Lower leg skin (tissue), 4 donors: ENCODE data around the gene TYROBP. TPM values are rescaled to one million over a fixed set of nuclear protein-coding genes. Genes with fewer than 3 reads are reported as not detected.
A peak's percentile ranks its signal among the peaks of the same experiment; 100 is the strongest.

Experiments
- DNase-seq, 2 donors: peaks; one replicate each; pipeline ENCODE4 v3.0.0-alpha.2; 2019; ENCODE audit warnings: low spot score in 2 of 2
- H3K4me3 ChIP-seq: fragments of 200-600 bp; sonication (generic); 2 replicates; pipeline ENCODE4 v1.5.1; 2017; ENCODE audit warnings: mild to moderate bottlenecking, low read depth; ENCODE audit not compliant: poor library complexity, severe bottlenecking
- CTCF ChIP-seq, 3 donors: fragments of 450-650 bp; IDR thresholded peaks; one replicate each; pipeline ENCODE4 v1.5.1; 2016; ENCODE audit warnings: antibody characterized with exemption in 3 of 3, mild to moderate bottlenecking in 3 of 3, moderate library complexity in 2 of 3
- POLR2A ChIP-seq, 2 donors: fragments of 450-650 bp; IDR thresholded peaks; one replicate each; pipeline ENCODE4 v1.6.1; 2016 to 2017; ENCODE audit warnings: antibody characterized with exemption in 2 of 2, mild to moderate bottlenecking in 1 of 2, moderate library complexity in 1 of 2
- WGBS, 2 donors: methylation state at CpG; one replicate each; pipeline ENCODE4 v1.1.5; 2018; 5-methylcytosine and 5-hydroxymethylcytosine counted together
- intact Hi-C: fragments of 100-400 bp; cut with DNase I; formaldehyde crosslinking; loops from one replicate; pipeline ENCODE4 v1.15.0; 2023; ENCODE audit warnings: low total_unique reads
- total RNA-seq, 4 donors: library from RNA; depleted of rRNA; stranded (reverse); fragments of >200 nt; gene quantifications; one replicate each; pipeline ENCODE4 v1.1.0, GENCODE V29; 2016

TYROBP gene
- total RNA-seq, 4 donors from 2014 or later: 25.7 to 29.9 (median 28.4) TPM

- H3K4me3 ChIP-seq: peak within 1 kb of the TSS; percentile 62
- DNase-seq: peak; percentile 35 to 92
- 0 to 3% methylated on average over 28 to 35 of the region's 68 CpGs for WGBS, 2 donors
- intact Hi-C loops: loop anchor here (10.0 kb wide), 1 partner anchor 241 kb away; no protein-coding TSS in a partner anchor
- TF ChIP-seq CTCF (IDR thresholded peaks at IDR 0.05): no peak
- TF ChIP-seq POLR2A (IDR thresholded peaks at IDR 0.05): no peak
Observed at GRCh38 chr19:35935911-35936737, 28.0 kb upstream of the TYROBP start, which contains the start of gene LRFN3. Gene LRFN3 (plus strand): TSS chr19:35936374. CDS start chr19:35939426, 3,052 bp downstream.

- intact Hi-C loops: loop anchor here (5.0 to 10.0 kb wide), 3 partner anchors 35 to 238 kb away; no protein-coding TSS in a partner anchor
- TF ChIP-seq POLR2A (IDR thresholded peaks at IDR 0.05) (no peak), CTCF (IDR thresholded peaks at IDR 0.05) (no peak)
- no peak for DNase-seq
- WGBS, 2 donors: 48 to 62% methylated on average over 7 of the region's 7 CpGs
- no peak overlapping the region for H3K4me3 ChIP-seq
Observed at GRCh38 chr19:35932291-35932936, 24.3 kb upstream of the TYROBP start.

- DNase-seq: no peak
- TF ChIP-seq POLR2A (IDR thresholded peaks at IDR 0.05): no peak
- no peak for TF ChIP-seq CTCF (IDR thresholded peaks at IDR 0.05)
- intact Hi-C loops: loop anchor here (5.0 to 10.0 kb wide), 3 partner anchors 35 to 237 kb away; no protein-coding TSS in a partner anchor
- 4% methylated on average over 9 of the region's 9 CpGs for WGBS, 2 donors
- H3K4me3 ChIP-seq: no peak overlapping the region
Observed at GRCh38 chr19:35931874-35932202, 23.7 kb upstream of the TYROBP start.

GRCh38 chr19:35931161-35931873, 23.2 kb upstream of the TYROBP start:
- no peak overlapping the region for H3K4me3 ChIP-seq
- WGBS, 2 donors: 1 to 2% methylated on average over 22 to 27 of the region's 47 CpGs
- intact Hi-C loops: loop anchor here (5.0 to 10.0 kb wide), 3 partner anchors 34 to 237 kb away; no protein-coding TSS in a partner anchor
- TF ChIP-seq CTCF (IDR thresholded peaks at IDR 0.05) (peak in 1 of 3 donors; percentile 97), POLR2A (IDR thresholded peaks at IDR 0.05) (peak in 1 of 2 donors; percentile 26)
- peak; percentile 99 to 100 for DNase-seq

GRCh38 chr19:35929876-35930275, 21.8 kb upstream of the TYROBP start:
- WGBS, 2 donors: 65 to 67% methylated on average over 2 of the region's 2 CpGs
- DNase-seq: no peak
- H3K4me3 ChIP-seq: no peak overlapping the region
- intact Hi-C loops: loop anchor here (5.0 to 10.0 kb wide), 3 partner anchors 33 to 235 kb away; no protein-coding TSS in a partner anchor
- TF ChIP-seq POLR2A (IDR thresholded peaks at IDR 0.05) (no peak), CTCF (IDR thresholded peaks at IDR 0.05) (no peak)
